Activated naive CD4-positive, alpha-beta T cell treated with anti-CD3 and anti-CD28 coated beads, Interleukin-2, amount 50 U/mL, for 72 hours (primary cell): ENCODE data around the gene BBOX1. TPM values are rescaled to one million over a fixed set of nuclear protein-coding genes. Genes with fewer than 3 reads are reported as not detected.
"Not testable (repeated sequence)": the region's sequence is repeated elsewhere in the genome, so short reads cannot be mapped to it uniquely, and the experiment has no call there.

Source experiments
- ATAC-seq, 2 donors: fragments of 150-1000 bp; cut with Tn5 transposase; 2 replicates each; pipeline ENCODE4 v1.10.0; 2021; ENCODE audit warnings: mild to moderate bottlenecking in 2 of 2, moderate library complexity in 2 of 2
- DNase-seq, 2 donors: peaks; one replicate each; pipeline ENCODE4 v3.0.0; 2021 to 2022; ENCODE audit warnings: low spot score in 2 of 2
- H3K27ac Mint-ChIP-seq, 2 donors: one replicate each; pipeline ENCODE4 v1.8.0; 2022; ENCODE audit warnings: mild to moderate bottlenecking in 2 of 2, mixed read lengths in 2 of 2
- H3K36me3 Mint-ChIP-seq, 2 donors: one replicate each; pipeline ENCODE4 v1.8.0; 2022; ENCODE audit warnings: mixed read lengths in 2 of 2
- H3K9me3 Mint-ChIP-seq, 2 donors: one replicate each; pipeline ENCODE4 v1.8.0; 2022; ENCODE audit warnings: mixed read lengths in 2 of 2
- total RNA-seq, 2 donors: library from RNA; stranded (reverse); gene quantifications; one replicate each; pipeline ENCODE4 v1.2.3, GENCODE V29; 2022

BBOX1 gene
- total RNA-seq, 2 donors from 2014 or later: not detected

DNA sequence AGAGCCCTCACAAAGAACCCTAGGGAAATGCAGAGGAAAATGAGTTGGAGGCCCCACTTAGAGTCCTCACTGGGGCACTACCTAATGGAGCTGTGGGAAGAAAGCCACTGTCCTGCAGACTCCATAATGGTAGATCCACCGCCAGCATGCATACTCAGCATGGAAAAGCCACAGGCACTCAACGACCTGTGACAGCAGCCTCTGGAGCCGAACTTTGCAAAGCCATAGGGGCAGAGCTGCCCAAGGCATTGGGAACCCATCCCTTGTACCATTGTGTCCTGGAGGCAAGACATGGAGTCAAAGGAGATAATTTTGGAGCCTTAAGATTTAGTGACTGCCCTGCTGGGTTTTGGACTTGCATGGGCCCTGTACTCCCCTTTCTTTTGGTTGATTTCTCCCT is 18.8 kb downstream of the BBOX1 start:
- ATAC-seq (no peak), DNase-seq (no peak)
- Mint-ChIP-seq H3K27ac (no peak overlapping the region), H3K36me3 (peaks cover 0 to 6% of the 10 kb centered on the region in 2 donors), H3K9me3 (peaks cover 8 to 11% of the 10 kb centered on the region in 2 donors)

DNA sequence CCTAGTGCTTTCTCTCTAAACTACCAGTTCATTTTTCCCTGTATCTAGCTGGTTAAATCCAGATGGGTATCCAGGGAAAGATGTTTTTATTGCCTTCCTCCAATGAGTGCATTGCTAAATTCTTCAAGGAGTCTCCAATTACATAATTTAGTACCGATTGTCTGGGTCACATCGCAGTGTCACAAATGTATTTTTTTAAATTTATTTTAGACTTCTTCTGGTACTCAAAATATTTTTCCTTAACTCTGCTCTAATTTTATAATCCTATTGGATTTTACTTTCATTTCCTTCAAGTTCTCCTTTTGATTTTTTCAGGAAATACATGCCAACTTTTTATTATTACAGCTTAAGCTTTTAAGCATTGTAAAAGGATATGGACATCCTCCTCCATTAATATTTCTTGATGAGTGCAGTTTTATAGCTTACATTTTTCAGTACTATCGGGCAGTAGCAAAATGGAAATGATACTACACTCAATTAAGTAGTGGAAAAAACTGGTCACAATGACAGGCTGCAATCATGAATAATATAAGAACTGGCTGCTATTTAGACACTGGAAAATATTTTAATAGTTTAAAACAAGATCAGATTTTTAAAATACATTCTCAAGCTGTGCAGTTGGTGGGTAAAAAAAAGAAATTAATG is 20.3 kb downstream of the BBOX1 start:
- Mint-ChIP-seq H3K27ac (no peak overlapping the region), H3K36me3 (peaks cover 0 to 6% of the 10 kb centered on the region in 2 donors), H3K9me3 (peaks cover 8 to 11% of the 10 kb centered on the region in 2 donors)
- DNase-seq (no peak), ATAC-seq (no peak)

DNA sequence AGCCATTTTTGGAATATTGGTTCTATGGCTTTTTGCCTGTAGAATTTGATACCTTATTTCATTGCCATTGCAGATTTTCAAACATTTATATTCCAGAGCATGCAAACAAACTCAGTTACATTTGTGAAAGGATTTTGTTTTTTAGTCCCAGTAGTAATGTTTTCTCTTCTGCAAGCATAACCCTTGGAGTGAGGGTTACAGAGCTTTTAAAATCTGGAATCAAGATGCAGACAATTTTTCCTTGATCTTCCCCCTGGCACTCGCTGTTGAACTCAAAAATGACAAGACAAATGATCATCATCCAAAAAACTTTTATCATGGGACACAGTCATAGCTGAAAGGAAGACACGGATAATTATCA is 20.8 kb downstream of the BBOX1 start:
- Mint-ChIP-seq H3K9me3 (peaks cover 8 to 11% of the 10 kb centered on the region in 2 donors), H3K27ac (no peak overlapping the region), H3K36me3 (peaks cover 0 to 6% of the 10 kb centered on the region in 2 donors)
- no peak for ATAC-seq
- DNase-seq: no peak

DNA sequence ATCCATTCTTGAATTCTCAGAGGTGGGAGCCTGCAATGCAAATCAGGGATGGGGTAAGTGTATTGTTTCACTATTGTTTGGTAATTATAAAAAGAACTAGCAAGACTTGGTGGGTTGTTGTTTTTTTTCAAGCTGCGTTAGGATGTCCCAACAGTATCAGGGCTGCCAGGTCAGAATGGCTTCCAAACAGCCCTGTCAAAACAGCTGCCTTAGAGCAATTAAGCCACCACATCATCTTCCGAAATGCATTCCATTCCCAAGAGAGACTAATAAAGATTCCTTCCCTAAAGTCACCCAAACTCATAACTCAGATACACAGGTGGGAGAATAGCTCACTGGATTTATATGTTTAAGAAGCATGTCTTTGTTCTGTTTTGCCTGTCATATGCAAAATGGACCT is 23.5 kb downstream of the BBOX1 start:
- no peak for ATAC-seq
- no peak for DNase-seq
- H3K9me3 Mint-ChIP-seq: peaks cover 5 to 6% of the 10 kb centered on the region in 2 donors
- H3K36me3 Mint-ChIP-seq: no peaks in the 10 kb centered on the region
- no peak overlapping the region for H3K27ac Mint-ChIP-seq

DNA sequence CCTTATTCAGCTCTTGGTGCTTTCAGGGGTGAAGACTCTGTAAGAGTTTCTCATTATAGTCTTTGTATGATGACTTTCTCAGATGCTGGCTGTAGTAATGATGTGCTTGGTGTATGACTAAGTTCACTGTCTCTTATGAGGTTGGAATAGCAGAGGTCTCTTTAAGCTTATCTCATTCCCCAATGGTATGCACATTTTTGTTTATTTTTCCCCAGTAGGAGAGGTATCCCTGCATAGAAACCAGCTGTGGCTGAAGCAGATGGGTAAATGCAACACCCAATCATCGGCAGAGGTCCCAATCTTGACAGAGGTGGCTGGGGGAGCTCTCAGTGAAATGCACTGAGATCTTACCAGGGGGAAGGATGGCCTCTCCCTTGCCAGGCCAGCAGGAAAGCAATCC is 34.6 kb downstream of the BBOX1 start:
- H3K36me3 Mint-ChIP-seq: no peaks in the 10 kb centered on the region
- H3K9me3 Mint-ChIP-seq: peaks cover 17 to 26% of the 10 kb centered on the region in 2 donors
- H3K27ac Mint-ChIP-seq: no peak overlapping the region
- DNase-seq (no peak), ATAC-seq (no peak)

DNA sequence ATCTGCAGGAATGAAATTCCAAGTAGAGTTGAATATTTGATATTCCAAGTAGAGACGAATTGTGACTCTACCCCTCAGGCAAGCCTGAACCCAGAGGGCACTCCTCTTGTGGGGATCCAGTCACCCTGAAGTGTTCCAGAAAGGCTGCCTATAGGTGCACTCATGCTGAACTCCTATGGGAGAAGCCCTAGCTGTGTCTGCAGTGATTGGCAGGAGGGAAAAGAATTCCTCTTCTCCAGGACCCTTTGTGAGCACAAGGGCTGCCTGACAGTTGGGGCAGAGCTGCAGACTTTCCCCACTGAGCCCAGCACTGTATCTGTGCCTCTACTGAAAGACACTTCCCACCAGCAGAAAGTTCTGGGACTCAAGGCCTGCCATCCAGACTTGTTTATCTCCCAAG is 35.0 kb downstream of the BBOX1 start:
- DNase-seq (no peak), ATAC-seq (no peak)
- H3K9me3 Mint-ChIP-seq: peaks cover 17 to 23% of the 10 kb centered on the region in 2 donors
- no peak overlapping the region for H3K27ac Mint-ChIP-seq
- H3K36me3 Mint-ChIP-seq: no peaks in the 10 kb centered on the region

DNA sequence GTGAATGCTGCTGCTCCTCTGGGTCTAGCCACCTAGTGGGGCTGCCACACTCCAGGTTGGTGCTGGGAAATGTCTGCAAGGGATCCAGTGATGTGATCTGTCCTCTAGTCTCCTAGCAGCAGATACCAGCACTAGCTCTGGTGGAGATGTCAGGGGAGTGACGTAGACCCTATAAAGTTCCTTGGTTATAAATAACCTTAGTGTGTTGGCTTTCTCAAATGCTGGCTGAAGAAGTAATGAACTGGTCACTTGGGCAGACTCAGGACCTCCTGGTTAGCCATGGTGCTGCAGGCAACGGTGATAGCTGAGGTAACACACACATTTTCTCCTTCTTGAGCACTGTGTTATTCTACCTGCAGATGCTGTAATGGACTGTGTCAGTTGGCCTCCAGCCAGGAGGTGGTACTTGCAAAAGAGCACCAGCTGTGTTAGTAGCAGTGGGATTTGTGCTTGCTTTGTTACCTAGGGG is 35.5 kb downstream of the BBOX1 start:
- Mint-ChIP-seq H3K36me3 (no peaks in the 10 kb centered on the region), H3K27ac (no peak overlapping the region), H3K9me3 (peaks cover 17 to 23% of the 10 kb centered on the region in 2 donors)
- no peak for DNase-seq
- no peak for ATAC-seq

DNA sequence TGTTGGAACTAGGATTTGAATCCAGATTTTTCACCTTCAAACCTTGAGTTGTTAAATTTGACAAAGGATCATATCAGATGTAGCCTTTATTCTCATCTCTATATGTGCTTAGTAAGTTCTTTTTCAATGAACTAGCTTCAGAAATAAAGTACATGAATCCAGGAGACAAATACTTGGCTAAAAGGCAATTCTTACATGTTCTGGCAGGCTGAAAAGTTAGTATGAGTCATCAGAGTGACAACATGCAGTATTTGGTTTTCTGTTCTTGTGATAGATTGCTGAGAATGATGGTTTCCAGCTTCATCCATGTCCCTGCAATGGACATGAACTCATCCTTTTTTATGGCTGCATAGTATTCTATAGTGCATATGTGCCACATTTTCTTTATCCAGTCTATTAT is 40.4 kb downstream of the BBOX1 start:
- DNase-seq: no peak
- no peak overlapping the region for H3K27ac Mint-ChIP-seq
- no peak for ATAC-seq

DNA sequence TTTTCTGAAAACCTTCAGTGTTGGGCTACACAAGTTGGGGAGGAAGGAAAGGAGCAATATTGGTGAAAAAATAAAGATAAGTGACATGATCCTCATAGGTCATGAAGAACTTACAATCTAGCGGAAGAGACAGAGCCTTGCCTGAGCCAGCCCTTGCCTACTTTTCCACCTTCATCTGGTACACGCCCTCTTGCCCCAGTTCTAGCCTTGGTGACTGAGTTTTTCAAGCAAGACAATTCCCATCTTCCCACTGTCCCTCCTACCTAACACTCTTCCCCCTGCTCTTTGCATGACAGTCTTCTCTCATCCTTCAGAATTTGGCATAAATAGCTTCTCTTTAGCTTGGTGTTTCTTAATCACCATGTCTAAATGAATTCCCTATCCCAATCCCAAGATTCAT is 42.6 kb downstream of the BBOX1 start:
- no peak for ATAC-seq
- Mint-ChIP-seq H3K36me3 (no peaks in the 10 kb centered on the region), H3K9me3 (peaks cover 11 to 13% of the 10 kb centered on the region in 2 donors), H3K27ac (no peak overlapping the region)
- DNase-seq: no peak

More for the DNA sequence above, 40.4 kb downstream of the BBOX1 start:
- H3K9me3 Mint-ChIP-seq: peaks cover 12 to 13% of the 10 kb centered on the region in 2 donors
- no peaks in the 10 kb centered on the region for H3K36me3 Mint-ChIP-seq

DNA sequence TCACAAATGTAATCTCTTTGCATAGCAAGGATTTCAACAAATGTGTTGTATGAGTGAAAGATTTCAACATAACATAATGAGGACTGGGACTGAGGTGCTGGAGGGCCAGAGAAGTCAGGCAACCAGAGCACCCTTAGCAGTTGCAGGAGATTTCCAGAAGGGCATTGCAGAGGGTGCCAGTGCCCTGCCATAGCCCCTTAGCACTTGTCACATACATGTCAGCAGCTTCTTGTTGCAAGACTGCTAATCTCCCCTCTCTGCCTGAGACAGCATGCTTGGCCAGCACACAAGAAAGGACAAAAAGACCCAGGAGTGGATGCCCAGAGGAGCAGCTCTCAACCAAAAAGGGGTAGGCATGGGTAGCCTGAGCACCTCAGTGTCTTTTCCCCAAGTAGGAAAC is 43.2 kb downstream of the BBOX1 start:
- no peak overlapping the region for H3K27ac Mint-ChIP-seq
- DNase-seq (no peak), ATAC-seq (no peak)
- peaks cover 6 to 8% of the 10 kb centered on the region in 2 donors for H3K9me3 Mint-ChIP-seq
- no peaks in the 10 kb centered on the region for H3K36me3 Mint-ChIP-seq

DNA sequence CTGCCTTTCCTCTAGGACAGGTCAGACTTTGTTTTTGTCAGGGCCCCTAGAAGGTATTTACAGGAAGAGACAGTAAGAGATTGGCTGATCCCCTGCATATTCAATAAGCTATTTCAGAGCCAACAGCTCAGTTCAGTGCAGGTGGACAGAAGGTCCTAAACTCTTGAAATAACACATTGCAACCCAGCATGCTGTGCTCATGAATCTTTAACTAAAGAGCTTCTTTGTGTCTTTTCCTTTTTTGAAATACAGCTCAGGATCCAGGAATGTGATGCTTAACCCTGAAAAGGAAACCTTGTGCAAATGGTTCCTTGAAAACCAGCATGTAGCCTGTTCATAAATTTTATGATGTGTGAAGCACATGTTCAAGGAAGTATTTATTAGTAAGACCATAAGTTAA is 43.9 kb downstream of the BBOX1 start:
- H3K9me3 Mint-ChIP-seq: peaks cover 5 to 7% of the 10 kb centered on the region in 2 donors
- DNase-seq (no peak), ATAC-seq (no peak)
- H3K36me3 Mint-ChIP-seq: no peaks in the 10 kb centered on the region
- no peak overlapping the region for H3K27ac Mint-ChIP-seq

DNA sequence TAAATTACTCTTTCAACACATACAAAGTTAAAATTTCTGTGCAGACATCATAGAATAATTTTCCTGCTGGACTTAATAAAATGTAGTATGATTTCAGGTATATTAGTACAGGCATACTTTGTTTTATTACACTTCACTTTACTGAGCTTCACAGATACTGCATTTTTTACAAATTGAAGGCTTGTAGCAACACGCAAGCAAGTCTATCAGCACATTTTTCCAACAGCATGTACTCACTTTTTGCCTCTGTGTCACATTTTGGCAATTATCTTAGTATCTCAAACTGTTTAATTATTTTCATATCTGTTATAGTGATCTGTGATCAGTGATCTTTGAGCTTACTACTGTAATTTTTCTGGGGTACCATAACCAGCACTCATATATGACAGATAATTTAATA is 44.5 kb downstream of the BBOX1 start:
- no peak overlapping the region for H3K27ac Mint-ChIP-seq
- DNase-seq: no peak
- peaks cover 0 to 5% of the 10 kb centered on the region in 2 donors for H3K36me3 Mint-ChIP-seq
- peaks cover 9 to 11% of the 10 kb centered on the region in 2 donors for H3K9me3 Mint-ChIP-seq
- ATAC-seq: no peak

DNA sequence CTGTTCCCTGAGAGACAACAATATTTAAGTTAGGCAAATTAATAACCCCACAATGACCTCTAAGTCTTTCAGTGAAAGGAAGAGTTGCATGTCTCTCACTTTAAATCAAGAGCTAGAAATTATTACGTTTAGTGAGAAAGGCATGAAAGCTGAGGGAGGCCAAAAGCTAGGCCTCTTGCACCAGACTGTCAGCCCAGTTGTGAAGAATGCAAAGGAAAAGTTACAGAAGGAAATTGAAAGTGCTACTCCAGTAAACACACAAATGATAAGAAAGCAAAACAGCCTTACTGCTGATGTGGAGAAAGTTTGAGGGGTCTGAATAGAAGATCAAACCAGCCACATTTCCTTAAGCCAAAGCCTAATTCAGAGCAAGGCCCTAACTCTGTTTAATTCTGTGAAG is 45.0 kb downstream of the BBOX1 start:
- Mint-ChIP-seq H3K36me3 (peaks cover 0 to 7% of the 10 kb centered on the region in 2 donors), H3K9me3 (peaks cover 13% of the 10 kb centered on the region in 2 donors), H3K27ac (no peak overlapping the region)
- DNase-seq: no peak
- ATAC-seq: no peak

DNA sequence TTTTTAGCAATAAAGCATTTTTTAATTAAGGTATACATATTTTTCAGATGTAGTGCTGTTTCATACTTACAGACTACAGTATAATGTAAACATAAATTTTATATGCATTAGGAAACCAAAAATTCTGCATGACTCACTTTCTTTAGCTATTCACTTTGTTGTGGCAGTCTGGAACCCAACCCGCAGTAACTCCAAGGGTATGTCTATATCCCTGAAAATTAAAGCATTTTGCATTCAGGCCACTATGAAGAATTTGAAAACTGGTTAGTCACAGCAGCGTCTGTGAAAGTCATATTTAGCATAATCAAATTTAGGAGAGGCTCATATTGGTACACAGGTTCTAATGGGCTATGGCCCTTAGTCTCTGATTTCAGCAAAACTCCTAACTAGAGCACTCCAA is 46.8 kb downstream of the BBOX1 start:
- Mint-ChIP-seq H3K36me3 (peaks cover 0 to 7% of the 10 kb centered on the region in 2 donors), H3K27ac (no peak overlapping the region), H3K9me3 (peaks cover 17 to 22% of the 10 kb centered on the region in 2 donors)
- no peak for ATAC-seq
- DNase-seq: no peak

DNA sequence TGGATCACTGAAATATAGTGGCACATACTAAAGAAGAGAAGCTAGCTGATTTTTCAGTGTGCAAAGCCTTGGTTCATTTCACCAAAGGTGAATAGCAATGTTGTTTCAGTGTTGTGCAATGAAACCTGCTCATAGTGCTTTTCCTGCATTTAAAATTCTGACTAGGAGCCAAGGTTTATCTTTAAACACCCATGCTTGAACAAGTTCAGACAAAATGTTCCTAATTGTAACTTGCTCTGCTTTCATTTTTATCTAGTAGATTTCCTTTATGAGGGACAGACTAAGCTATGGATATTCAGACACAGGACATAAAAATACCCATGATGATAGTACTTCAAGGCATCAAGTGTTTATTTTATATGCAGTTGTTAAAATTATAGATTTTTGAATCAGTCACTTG is 47.7 kb downstream of the BBOX1 start:
- Mint-ChIP-seq H3K27ac (no peak overlapping the region), H3K9me3 (peaks cover 17 to 22% of the 10 kb centered on the region in 2 donors), H3K36me3 (peaks cover 0 to 7% of the 10 kb centered on the region in 2 donors)
- ATAC-seq: no peak
- DNase-seq: no peak

DNA sequence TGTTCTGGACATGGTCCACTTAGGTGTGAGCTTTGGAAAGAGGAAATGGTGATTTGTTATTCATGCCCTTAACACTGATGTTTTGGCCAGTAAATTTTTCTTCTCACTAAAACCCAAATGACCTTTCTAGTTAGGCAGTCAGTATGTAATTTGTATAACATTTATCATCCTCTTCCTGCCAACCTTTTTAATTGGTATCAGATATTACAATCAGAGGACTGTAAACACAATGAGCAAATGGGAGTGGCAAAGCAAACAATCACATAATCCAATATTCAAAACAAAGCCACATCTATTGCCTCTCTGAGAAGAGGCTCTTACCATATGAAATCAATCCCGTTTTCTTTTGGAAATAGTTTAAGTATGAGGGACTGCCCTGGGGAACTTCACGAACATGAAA is 49.1 kb downstream of the BBOX1 start:
- Mint-ChIP-seq H3K36me3 (peaks cover 0 to 7% of the 10 kb centered on the region in 2 donors), H3K9me3 (peaks cover 17 to 22% of the 10 kb centered on the region in 2 donors), H3K27ac (no peak overlapping the region)
- ATAC-seq: no peak
- DNase-seq: no peak

DNA sequence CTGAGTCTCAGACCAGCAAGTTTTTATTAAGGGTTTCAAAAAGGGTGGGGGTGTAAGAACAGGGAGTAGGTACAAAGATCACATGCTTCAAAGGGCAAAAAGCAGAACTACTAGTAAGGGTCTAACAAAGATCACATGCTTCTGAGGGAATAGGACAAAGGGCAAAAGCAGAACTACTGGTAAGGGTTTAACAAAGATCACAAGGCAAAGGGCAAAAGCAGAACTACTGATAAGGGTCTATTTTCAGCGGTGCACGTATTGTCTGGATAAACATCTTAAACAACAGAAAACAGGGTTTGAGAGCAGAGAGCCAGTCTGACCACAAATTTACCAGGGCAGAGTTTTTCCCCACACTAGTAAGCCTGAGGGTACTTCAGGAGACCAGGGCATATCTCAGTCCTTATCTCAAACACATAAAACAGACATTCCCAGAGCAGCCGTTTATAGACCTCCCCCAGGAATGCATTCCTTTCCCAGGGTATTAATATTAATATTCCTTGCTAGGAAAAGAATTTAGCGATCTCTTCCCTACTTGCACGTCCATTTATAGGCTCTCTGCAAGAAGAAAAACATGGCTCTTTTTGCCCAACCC is 49.8 kb downstream of the BBOX1 start:
- H3K36me3 Mint-ChIP-seq, DNase-seq, ATAC-seq: not testable (repeated sequence)

DNA sequence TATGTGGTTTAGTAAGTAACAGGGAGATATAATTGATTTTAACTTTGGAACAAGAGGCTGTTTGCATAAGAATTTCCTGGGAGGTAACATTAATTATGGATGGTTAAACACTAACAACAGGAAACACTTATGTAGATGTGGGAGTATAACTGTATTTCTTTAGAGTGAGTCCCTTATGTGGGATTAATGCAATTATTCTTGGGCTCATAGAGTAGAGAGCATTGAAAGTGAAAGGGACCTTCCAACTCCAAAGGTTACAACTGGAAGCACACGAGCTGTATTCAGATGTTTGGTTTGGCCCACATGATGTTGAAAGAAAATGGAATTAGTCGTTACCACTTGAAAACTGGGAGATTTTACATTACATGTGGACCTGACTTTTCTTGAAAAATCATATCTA is 53.5 kb downstream of the BBOX1 start:
- H3K27ac Mint-ChIP-seq: no peak overlapping the region
- H3K9me3 Mint-ChIP-seq: peaks cover 10 to 17% of the 10 kb centered on the region in 2 donors
- DNase-seq: no peak
- peaks cover 0 to 7% of the 10 kb centered on the region in 2 donors for H3K36me3 Mint-ChIP-seq
- ATAC-seq: no peak

More for the DNA sequence above, 49.8 kb downstream of the BBOX1 start:
- peaks cover 17 to 22% of the 10 kb centered on the region in 2 donors for H3K9me3 Mint-ChIP-seq
- not testable (repeated sequence) for H3K27ac Mint-ChIP-seq
